Keratinocyte (primary cell): ENCODE measurements around the gene PRKAA1. TPM values are rescaled to one million over a fixed set of nuclear protein-coding genes. Genes with fewer than 3 reads are reported as not detected.

Experiments used
- DNase-seq: peaks from one replicate; pipeline ENCODE4 v3.0.0-alpha.2; 2011; ENCODE audit warnings: low read depth, missing footprints, low spot score
- FAIRE-seq: peaks from 2 replicates; lab custom pipeline; 2011; peaks lifted over from hg19 to GRCh38; lab: Jason Lieb, UNC
- H2AFZ ChIP-seq: 2 replicates; pipeline ENCODE4 v1.6.0; 2012; ENCODE audit warnings: low read length, control low read depth, inconsistent platforms; ENCODE audit not compliant: control insufficient read depth
- H3K27ac ChIP-seq: 2 replicates; pipeline ENCODE4 v1.5.1; 2011; ENCODE audit warnings: low read length; ENCODE audit not compliant: control insufficient read depth, insufficient read depth
- H3K27me3 ChIP-seq: 3 replicates; pipeline ENCODE4 v1.6.0; 2011; ENCODE audit warnings: low read length; ENCODE audit not compliant: control insufficient read depth, insufficient read depth; ENCODE audit errors: extremely low read depth
- H3K36me3 ChIP-seq, 2 experiments: 2 replicates in 1 of 2; 3 replicates in 1 of 2; pipeline ENCODE4 v1.5.1; 2011; ENCODE audit warnings: low read length in 2 of 2, mild to moderate bottlenecking in 1 of 2; ENCODE audit not compliant: control insufficient read depth in 2 of 2, insufficient read depth in 2 of 2; ENCODE audit errors: extremely low read depth in 1 of 2
- H3K4me1 ChIP-seq: 3 replicates; pipeline ENCODE4 v1.5.1; 2011; ENCODE audit warnings: low read length; ENCODE audit not compliant: control insufficient read depth, insufficient read depth; ENCODE audit errors: extremely low read depth
- H3K4me2 ChIP-seq: 3 replicates; pipeline ENCODE4 v1.6.0; 2011; ENCODE audit warnings: low read depth, low read length; ENCODE audit not compliant: control insufficient read depth, insufficient read depth; ENCODE audit errors: extremely low read depth
- H3K4me3 ChIP-seq, 3 experiments: fragments of 200-600 bp in 1 of 3; sonication (generic) in 1 of 3; 2 replicates in 2 of 3; 3 replicates in 1 of 3; pipeline ENCODE4 v1.5.1; 2011 to 2016; ENCODE audit warnings: low read length in 3 of 3, mild to moderate bottlenecking in 3 of 3, control low read depth in 2 of 3, inconsistent platforms in 1 of 3, low read depth in 1 of 3, mixed read lengths in 1 of 3, mixed run types in 1 of 3, moderate library complexity in 1 of 3; ENCODE audit not compliant: control insufficient read depth in 2 of 3, insufficient read depth in 2 of 3; ENCODE audit errors: extremely low read depth in 1 of 3
- H3K79me2 ChIP-seq: 2 replicates; pipeline ENCODE4 v1.6.0; 2012; ENCODE audit warnings: low read length; ENCODE audit not compliant: control insufficient read depth, insufficient read depth
- H3K9ac ChIP-seq: 3 replicates; pipeline ENCODE4 v1.6.0; 2011; ENCODE audit warnings: low read length; ENCODE audit not compliant: control insufficient read depth, insufficient read depth; ENCODE audit errors: extremely low read depth
- H3K9me1 ChIP-seq: 3 replicates; pipeline ENCODE4 v1.6.0; 2011; ENCODE audit warnings: low read length; ENCODE audit not compliant: control insufficient read depth, insufficient read depth; ENCODE audit errors: extremely low read depth
- H3K9me3 ChIP-seq: 2 replicates; pipeline ENCODE4 v1.5.1; 2012; ENCODE audit warnings: low read depth, low read length; ENCODE audit not compliant: control insufficient read depth
- H4K20me1 ChIP-seq: 3 replicates; pipeline ENCODE4 v1.6.0; 2011; ENCODE audit warnings: low read length; ENCODE audit not compliant: control insufficient read depth, insufficient read depth; ENCODE audit errors: extremely low read depth
- CTCF ChIP-seq, 3 experiments: IDR thresholded peaks in 1 of 3; conservative IDR thresholded peaks in 1 of 3; optimal IDR thresholded peaks in 1 of 3; 2 replicates in 2 of 3; 3 replicates in 1 of 3; pipeline versions ENCODE3 to v1.5.1; 2011; ENCODE audit warnings: low read length in 3 of 3, mild to moderate bottlenecking in 3 of 3, moderate library complexity in 2 of 3, control low read depth in 1 of 3, inconsistent platforms in 1 of 3; ENCODE audit not compliant: insufficient read depth in 2 of 3; ENCODE audit errors: extremely low read depth in 1 of 3
- EZH2 ChIP-seq: IDR thresholded peaks from one replicate; pipeline ENCODE4 v1.6.1; 2012; ENCODE audit warnings: inconsistent platforms, mild to moderate bottlenecking, low read length, moderate library complexity
- dilution Hi-C: fragments of 300-500 bp; cut with MboI; formaldehyde crosslinking; loops from one replicate; pipeline ENCODE4 v1.7.0; 2020; ENCODE audit warnings: low sequenced_read_pairs; ENCODE audit not compliant: extremely low pct_ligation_motif_present
- polyA plus RNA-seq, 5 experiments: library from polyadenylated mRNA; depleted of rRNA in 3 of 5; stranded (reverse) in 3 of 5; stranded (forward) in 1 of 5; unstranded in 1 of 5; fragments of >200 nt; gene quantifications; 1 replicate in 1 of 5; 2 replicates in 3 of 5; 3 replicates in 1 of 5; pipeline versions ENCODE4 v1.2.1 to v1.2.3, GENCODE V29; 2011 to 2012; ENCODE audit warnings: missing spikeins in 2 of 5, low read depth in 1 of 5, low replicate concordance in 1 of 5

The PRKAA1 gene
- polyA plus RNA-seq, 1 donor (not counting 4 experiments of a cell fraction or from before 2014, with no cell fraction given) = 59.3 TPM

- H3K4me2 ChIP-seq = no peak overlapping the region
- peaks cover 97% of the 10 kb centered on the region for H3K79me2 ChIP-seq
- H3K4me3 ChIP-seq = no peak overlapping the region
- H3K9me3 ChIP-seq = no peaks in the 10 kb centered on the region
- no peak overlapping the region for H2AFZ ChIP-seq
- H4K20me1 ChIP-seq = peaks cover 3% of the 10 kb centered on the region
- no peaks in the 10 kb centered on the region for H3K36me3 ChIP-seq
- peaks cover 3% of the 10 kb centered on the region for H3K4me1 ChIP-seq
- FAIRE-seq = no peak
- H3K27ac ChIP-seq = no peak overlapping the region
- H3K9me1 ChIP-seq = peaks cover 4% of the 10 kb centered on the region
- dilution Hi-C loops = no loop called here
- DNase-seq = no peak
- TF ChIP-seq EZH2 = no peak
- TF ChIP-seq CTCF (optimal IDR thresholded peaks at IDR 0.05 in 1 of 3, IDR thresholded peaks at IDR 0.05 in 1 of 3, conservative IDR thresholded peaks at IDR 0.05 in 1 of 3; ENCODE audit: extremely low read depth in 1 of 3, insufficient read depth in 2 of 3, low read length in 3 of 3) = no peak
- no peaks in the 10 kb centered on the region for H3K27me3 ChIP-seq
- H3K9ac ChIP-seq = no peak overlapping the region
These were observed 13.3 kb downstream of the PRKAA1 start for GRCh38 chr5:40784916-40785315.

- H3K27ac ChIP-seq = no peak overlapping the region
- H3K4me3 ChIP-seq = no peak overlapping the region
- no peaks in the 10 kb centered on the region for H3K9me3 ChIP-seq
- peaks cover 97% of the 10 kb centered on the region for H3K79me2 ChIP-seq
- no peak overlapping the region for H2AFZ ChIP-seq
- peaks cover 3% of the 10 kb centered on the region for H4K20me1 ChIP-seq
- H3K36me3 ChIP-seq = no peaks in the 10 kb centered on the region
- no peaks in the 10 kb centered on the region for H3K27me3 ChIP-seq
- dilution Hi-C loops = no loop called here
- H3K4me1 ChIP-seq = peaks cover 3% of the 10 kb centered on the region
- no peak for DNase-seq
- peaks cover 4% of the 10 kb centered on the region for H3K9me1 ChIP-seq
- H3K4me2 ChIP-seq = no peak overlapping the region
- no peak overlapping the region for H3K9ac ChIP-seq
- TF ChIP-seq CTCF (optimal IDR thresholded peaks at IDR 0.05 in 1 of 3, IDR thresholded peaks at IDR 0.05 in 1 of 3, conservative IDR thresholded peaks at IDR 0.05 in 1 of 3; ENCODE audit: extremely low read depth in 1 of 3, insufficient read depth in 2 of 3, low read length in 3 of 3) = no peak
- TF ChIP-seq EZH2 = no peak
- no peak for FAIRE-seq
These were observed 14.0 kb downstream of the PRKAA1 start for GRCh38 chr5:40784027-40784653.
